Measurements from ENCODE around the gene KCND1. TPM values are rescaled to one million over a fixed set of nuclear protein-coding genes. Genes with fewer than 3 reads are reported as not detected.

Gene KCND1
- total and polyA plus RNA-seq, 2 of the 4 experiments (the other 2 are of a cell fraction) = 0.36 to 1.8 TPM

- Histone ChIP-seq H3K4ac (ENCODE audit: low read depth, low read length) (peak overlapping the region; percentile 75), H3K18ac (ENCODE audit: low read depth, low read length) (peak overlapping the region; percentile 35), H3K23ac (ENCODE audit: low read depth, low read length) (peak overlapping the region; percentile 84; the same call in 1 of the 2 replicates), H4K20me1 (ENCODE audit: insufficient read depth, low read length) (peaks cover 13% of the 10 kb centered on the region; the same call in 1 of the 2 replicates), H3K36me3 (ENCODE audit: control insufficient read depth, insufficient read depth, low read length) (peaks cover 9% of the 10 kb centered on the region; the same call in 1 of the 2 replicates), H3K9me3 (ENCODE audit: control insufficient read depth, insufficient read depth, low read length) (no peaks in the 10 kb centered on the region), H2AK9ac (replicated peaks; ENCODE audit: low read depth, low read length, poor library complexity) (peak overlapping the region; percentile 0), H3K9ac (ENCODE audit: low read depth, low read length) (peak overlapping the region; percentile 85), H3K4me3 (ENCODE audit: insufficient read depth, low read depth, low read length) (peak overlapping the region; percentile 51), H3K9me1 (ENCODE audit: insufficient read depth, low read length) (no peaks in the 10 kb centered on the region; the same call in 1 of the 2 replicates), H2BK120ac (ENCODE audit: low read depth, low read length) (peak overlapping the region; percentile 8; the same call in 1 of the 2 replicates), H3K27ac (ENCODE audit: insufficient read depth, low read length) (peak overlapping the region; percentile 92), H4K91ac (ENCODE audit: insufficient read depth, low read depth, low read length) (peak overlapping the region; percentile 66), H3K79me1 (ENCODE audit: low read depth in 1 of 2, low read length in 2 of 2) (peaks cover 2 to 39% of the 10 kb centered on the region in 2 experiments; a peak in 3 of 4 replicates), H3K27me3 (ENCODE audit: control insufficient read depth, insufficient read depth, low read length) (no peaks in the 10 kb centered on the region), H2AK5ac (ENCODE audit: low read depth, low read length) (peak overlapping the region; percentile 25), H2BK5ac (ENCODE audit: low read depth, low read length, poor library complexity, severe bottlenecking) (peak overlapping the region; percentile 76), H4K5ac (ENCODE audit: low read depth, low read length) (peak overlapping the region; percentile 55), H2BK20ac (ENCODE audit: low read depth, low read length) (no peak overlapping the region), H2AFZ (replicated peaks; ENCODE audit: low read length, poor library complexity) (peak overlapping the region; percentile 98), H3K4me1 (ENCODE audit: control insufficient read depth, insufficient read depth, low read length) (peaks cover 2% of the 10 kb centered on the region), H3K4me2 (ENCODE audit: low read depth, low read length) (peak overlapping the region; percentile 81), H3K56ac (ENCODE audit: extremely low read depth, insufficient read depth, low read length) (peak overlapping the region; percentile 74; the same call in 1 of the 2 replicates), H3K14ac (replicated peaks; ENCODE audit: low read depth, low read length) (peak overlapping the region; percentile 67), H2BK15ac (ENCODE audit: low read depth, low read length) (no peak overlapping the region), H4K8ac (ENCODE audit: low read depth in 2 of 2, low read length in 2 of 2) (peak overlapping the region; percentile 67 to 75)
- peak; percentile 15 for ATAC-seq (ENCODE audit: low read depth)
- in situ Hi-C loops (cut with MboI; ENCODE audit: low sequenced_read_pairs) = loop anchor here (25.0 kb wide), 1 partner anchor 104 kb away; the partner anchor contains the start of genes CCDC120 and PRAF2
- ChIA-PET POLR2A (ENCODE audit: unreplicated experiment) (interaction anchor here (0.5 to 1.2 kb wide), 4 partner anchors 12 to 164 kb away, joined by 3 to 13 read pairs (median 3); partner anchors contain the start of genes TFE3 and WDR45), CTCF (interaction anchor here (0.6 to 1.0 kb wide), 2 partner anchors 13 to 209 kb away, joined by 3 read pairs; partner anchors contain the start of gene KCND1)
- DNase-seq = peak; percentile 66
- no TSS peak for BruUV-seq (replicated peaks)
- intact Hi-C loops (cut with micrococcal nuclease) = loop anchor here (1.0 kb wide), 1 partner anchor 85 kb away; the partner anchor contains the start of gene TFE3
- dilution Hi-C loops (cut with HindIII; ENCODE audit: low sequenced_read_pairs, unreplicated experiment) = no loop called here
- 47% methylated on average over 11 of the region's 21 CpGs; no CpG with 5 or more reads in 1 of the 2 experiments for WGBS, 2 experiments (ENCODE audit: extremely low coverage in 2 of 2, insufficient read length in 1 of 2)
- TF ChIP-seq RCOR1 (IDR thresholded peaks at IDR 0.05; ENCODE audit: insufficient replicate concordance, low read length) (no peak), MXI1 (IDR thresholded peaks at IDR 0.05; ENCODE audit: borderline replicate concordance, low read depth, low read length) (no peak), BHLHE40 (IDR thresholded peaks at IDR 0.05; ENCODE audit: low read depth, low read length) (no peak), CTCF (conservative IDR thresholded peaks at IDR 0.05; ENCODE audit: low read depth, low read length) (no peak), USF2 (IDR thresholded peaks at IDR 0.05; ENCODE audit: low read depth, low read length) (no peak), FOS (IDR thresholded peaks at IDR 0.05; ENCODE audit: low read depth, low read length) (no peak), NFE2L2 (IDR thresholded peaks at IDR 0.05; ENCODE audit: low read depth, low read length) (no peak), MAFK (IDR thresholded peaks at IDR 0.05; ENCODE audit: low read depth, low read length) (no peak), CHD1 (IDR thresholded peaks at IDR 0.05; ENCODE audit: low read depth, low read length) (no peak), RAD21 (IDR thresholded peaks at IDR 0.05; ENCODE audit: low read length) (no peak), CEBPB (IDR thresholded peaks at IDR 0.05; ENCODE audit: low read depth, low read length) (no peak), POLR2A (IDR thresholded peaks at IDR 0.05; ENCODE audit: low read depth, low read length) (no peak; the same call in 1 of the 2 replicates), RFX5 (IDR thresholded peaks at IDR 0.05; ENCODE audit: low read depth, low read length) (no peak), MAZ (IDR thresholded peaks at IDR 0.05; ENCODE audit: borderline replicate concordance, low read depth, low read length) (no peak), ELK1 (IDR thresholded peaks at IDR 0.05; ENCODE audit: borderline replicate concordance, low read depth, low read length) (no peak)
Observed at GRCh38 chrX:48958635-48959094, 13.0 kb downstream of the KCND1 start.

Data from IMR-90 (cell line).